Measurements from ENCODE around the gene WNK2.

Gene WNK2

GRCh38 chr9:93203718-93204469, 20.0 kb downstream of the WNK2 start:
- ChIA-PET POLR2A (no interaction called here), CTCF (no interaction called here)
- no peak overlapping the region for H3K4me3 ChIP-seq (ENCODE audit: low read depth, low read length)
- peaks cover 9% of the 10 kb centered on the region for H3K4me1 ChIP-seq (ENCODE audit: control insufficient read depth, insufficient read depth, low read length)
- TF ChIP-seq ZNF2 (tag by site-specific recombination; IDR thresholded peaks at IDR 0.05), result no peak
- TF ChIP-seq ZNF16 (tag by site-specific recombination; IDR thresholded peaks at IDR 0.05; ENCODE audit: low read depth), result peak; percentile 87; the same call in 1 of the 2 replicates
- no peak for TF ChIP-seq ZBTB21 (tag by site-specific recombination; IDR thresholded peaks at IDR 0.05)
- TF ChIP-seq, protein P1, sequence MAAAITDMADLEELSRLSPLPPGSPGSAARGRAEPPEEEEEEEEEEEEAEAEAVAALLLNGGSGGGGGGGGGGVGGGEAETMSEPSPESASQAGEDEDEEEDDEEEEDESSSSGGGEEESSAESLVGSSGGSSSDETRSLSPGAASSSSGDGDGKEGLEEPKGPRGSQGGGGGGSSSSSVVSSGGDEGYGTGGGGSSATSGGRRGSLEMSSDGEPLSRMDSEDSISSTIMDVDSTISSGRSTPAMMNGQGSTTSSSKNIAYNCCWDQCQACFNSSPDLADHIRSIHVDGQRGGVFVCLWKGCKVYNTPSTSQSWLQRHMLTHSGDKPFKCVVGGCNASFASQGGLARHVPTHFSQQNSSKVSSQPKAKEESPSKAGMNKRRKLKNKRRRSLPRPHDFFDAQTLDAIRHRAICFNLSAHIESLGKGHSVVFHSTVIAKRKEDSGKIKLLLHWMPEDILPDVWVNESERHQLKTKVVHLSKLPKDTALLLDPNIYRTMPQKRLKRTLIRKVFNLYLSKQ (tag by site-specific recombination; IDR thresholded peaks at IDR 0.05; ENCODE audit: borderline replicate concordance), result no peak
- TF ChIP-seq ZNF146 (tag by site-specific recombination; IDR thresholded peaks at IDR 0.05), result no peak
- TF ChIP-seq ZNF140 (tag by site-specific recombination; IDR thresholded peaks at IDR 0.05), result no peak
- no peak for TF ChIP-seq ZNF585B (tag by site-specific recombination; IDR thresholded peaks at IDR 0.05)
- TF ChIP-seq IKZF3 (tag by site-specific recombination; IDR thresholded peaks at IDR 0.05), result no peak
- no peak for TF ChIP-seq ZNF549 (tag by site-specific recombination; IDR thresholded peaks at IDR 0.05)
- TF ChIP-seq ZFHX2 (tag by site-specific recombination; conservative IDR thresholded peaks at IDR 0.05), result peak; percentile 81
- TF ChIP-seq ZNF645 (tag by site-specific recombination; IDR thresholded peaks at IDR 0.05), result no peak
- TF ChIP-seq KLF7 (tag by site-specific recombination; IDR thresholded peaks at IDR 0.05; ENCODE audit: borderline replicate concordance), result no peak
- TF ChIP-seq ZNF433 (tag by site-specific recombination; IDR thresholded peaks at IDR 0.05; ENCODE audit: low read depth), result no peak
- peak; percentile 82 for TF ChIP-seq EGR2 (tag by site-specific recombination; IDR thresholded peaks at IDR 0.05; ENCODE audit: low read depth)
- no peak for TF ChIP-seq PRDM2 (tag by site-specific recombination; IDR thresholded peaks at IDR 0.05; ENCODE audit: borderline replicate concordance)
- TF ChIP-seq ZNF747 (tag by site-specific recombination; IDR thresholded peaks at IDR 0.05), result no peak
- TF ChIP-seq ZNF560 (tag by site-specific recombination; IDR thresholded peaks at IDR 0.05; ENCODE audit: borderline replicate concordance), result no peak
- TF ChIP-seq ZNF24 (tag by site-specific recombination; IDR thresholded peaks at IDR 0.05), result no peak
- TF ChIP-seq, protein P2, sequence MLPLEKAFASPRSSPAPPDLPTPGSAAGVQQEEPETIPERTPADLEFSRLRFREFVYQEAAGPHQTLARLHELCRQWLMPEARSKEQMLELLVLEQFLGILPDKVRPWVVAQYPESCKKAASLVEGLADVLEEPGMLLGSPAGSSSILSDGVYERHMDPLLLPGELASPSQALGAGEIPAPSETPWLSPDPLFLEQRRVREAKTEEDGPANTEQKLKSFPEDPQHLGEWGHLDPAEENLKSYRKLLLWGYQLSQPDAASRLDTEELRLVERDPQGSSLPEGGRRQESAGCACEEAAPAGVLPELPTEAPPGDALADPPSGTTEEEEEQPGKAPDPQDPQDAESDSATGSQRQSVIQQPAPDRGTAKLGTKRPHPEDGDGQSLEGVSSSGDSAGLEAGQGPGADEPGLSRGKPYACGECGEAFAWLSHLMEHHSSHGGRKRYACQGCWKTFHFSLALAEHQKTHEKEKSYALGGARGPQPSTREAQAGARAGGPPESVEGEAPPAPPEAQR (tag by site-specific recombination; IDR thresholded peaks at IDR 0.05), result no peak
- no peak for TF ChIP-seq ZNF792 (tag by site-specific recombination; IDR thresholded peaks at IDR 0.05)
- TF ChIP-seq ZSCAN5A (tag by site-specific recombination; IDR thresholded peaks at IDR 0.05), result no peak
- no peaks in the 10 kb centered on the region for H3K9me3 ChIP-seq (ENCODE audit: control insufficient read depth, insufficient read depth, low read depth, low read length)
- H3K36me3 ChIP-seq (ENCODE audit: control insufficient read depth in 2 of 2, insufficient read depth in 1 of 2, low read length in 2 of 2), result no peaks in the 10 kb centered on the region
- no peak overlapping the region for H3K27ac ChIP-seq (ENCODE audit: extremely low read depth, low read depth, low read length)

All from HEK293 (cell line).